Central memory CD8-positive, alpha-beta T cell (primary cell): ENCODE measurements around the gene ALDH7A1.

Experiments used
- ATAC-seq: fragments of 150-1000 bp; cut with Tn5 transposase; replicated peaks from 2 replicates; pipeline ENCODE4 v1.10.0; 2022; ENCODE audit warnings: mild to moderate bottlenecking, moderate FRiP score, moderate number of reproducible peaks; ENCODE audit not compliant: poor library complexity, severe bottlenecking; ENCODE audit errors: extremely low read depth
- DNase-seq, 2 donors: peaks; one replicate each; pipeline ENCODE4 v3.0.0; 2021; ENCODE audit warnings: low spot score in 2 of 2
- H3K27ac Mint-ChIP-seq: one replicate; pipeline ENCODE4 v1.8.0; 2022; ENCODE audit warnings: low read depth, mild to moderate bottlenecking, moderate library complexity, mixed read lengths
- H3K27me3 Mint-ChIP-seq: one replicate; pipeline ENCODE4 v1.8.0; 2022; ENCODE audit warnings: mixed read lengths
- H3K36me3 Mint-ChIP-seq: one replicate; pipeline ENCODE4 v1.8.0; 2022; ENCODE audit warnings: mild to moderate bottlenecking, moderate library complexity, mixed read lengths; ENCODE audit not compliant: insufficient read depth
- H3K4me1 Mint-ChIP-seq: one replicate; pipeline ENCODE4 v1.8.0; 2022; ENCODE audit warnings: mixed read lengths
- H3K4me3 Mint-ChIP-seq: one replicate; pipeline ENCODE4 v1.8.0; 2022; ENCODE audit warnings: mild to moderate bottlenecking, moderate library complexity, mixed read lengths
- H3K9me3 Mint-ChIP-seq: one replicate; pipeline ENCODE4 v1.8.0; 2022; ENCODE audit warnings: mixed read lengths

ALDH7A1 gene

GRCh38 chr5:126543009-126543408, 52.0 kb downstream of the ALDH7A1 start:
- ATAC-seq (no peak), DNase-seq (no peak)
- Mint-ChIP-seq H3K4me3 (no peak overlapping the region), H3K27me3 (no peaks in the 10 kb centered on the region), H3K27ac (no peak overlapping the region), H3K36me3 (no peaks in the 10 kb centered on the region), H3K4me1 (no peaks in the 10 kb centered on the region), H3K9me3 (no peaks in the 10 kb centered on the region)

DNA sequence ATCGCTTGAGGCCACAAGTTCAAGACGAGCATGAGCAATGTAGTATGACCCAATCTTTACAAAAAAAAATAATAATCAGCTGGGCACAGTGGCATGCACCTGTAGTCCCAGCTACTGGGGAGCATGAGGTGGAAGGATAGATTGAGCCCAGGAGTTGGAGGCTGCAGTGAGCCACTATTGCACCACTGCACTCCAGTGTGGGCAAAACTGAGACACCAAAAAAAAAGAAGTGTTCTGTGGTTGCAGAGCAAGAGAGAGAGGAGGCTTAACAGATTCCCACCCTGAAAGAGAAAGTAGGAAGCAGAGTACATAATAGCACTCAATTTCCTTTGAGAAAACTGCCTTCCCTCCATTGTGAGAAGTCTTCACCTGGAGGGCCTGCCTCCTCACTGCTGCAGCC, 52.6 kb downstream of the ALDH7A1 start:
- Mint-ChIP-seq H3K27ac (no peak overlapping the region), H3K4me3 (no peak overlapping the region), H3K36me3 (no peaks in the 10 kb centered on the region), H3K4me1 (no peaks in the 10 kb centered on the region), H3K9me3 (no peaks in the 10 kb centered on the region), H3K27me3 (no peaks in the 10 kb centered on the region)
- no peak for ATAC-seq
- no peak for DNase-seq

- H3K4me1 Mint-ChIP-seq = no peaks in the 10 kb centered on the region
- no peaks in the 10 kb centered on the region for H3K36me3 Mint-ChIP-seq
- no peak overlapping the region for H3K27ac Mint-ChIP-seq
- peaks cover 9% of the 10 kb centered on the region for H3K27me3 Mint-ChIP-seq
- ATAC-seq = no peak
- H3K9me3 Mint-ChIP-seq = no peaks in the 10 kb centered on the region
- DNase-seq = no peak
- no peak overlapping the region for H3K4me3 Mint-ChIP-seq
These were observed 54.4 kb downstream of the ALDH7A1 start for GRCh38 chr5:126540631-126541030.

DNA sequence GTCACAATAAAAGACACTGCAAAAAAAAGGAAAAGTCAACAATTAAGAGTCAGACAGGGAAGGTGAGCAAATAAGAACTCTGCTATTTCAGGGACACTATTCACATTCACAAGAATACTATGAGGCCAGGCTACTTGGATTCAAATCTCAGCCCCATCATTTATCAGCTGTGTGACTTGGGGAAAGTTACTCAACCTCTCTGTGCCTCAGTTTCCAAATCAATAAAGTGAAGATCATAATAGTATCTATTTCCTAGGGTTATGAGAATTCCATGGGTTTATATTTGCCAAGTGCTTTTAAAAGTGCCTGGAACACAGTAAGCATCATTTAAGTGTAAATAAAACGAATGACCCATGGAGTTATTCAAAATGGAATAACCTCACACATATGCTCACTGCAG, 56.4 kb downstream of the ALDH7A1 start:
- peaks cover 16% of the 10 kb centered on the region for H3K27me3 Mint-ChIP-seq
- H3K27ac Mint-ChIP-seq = no peak overlapping the region
- H3K4me1 Mint-ChIP-seq = no peaks in the 10 kb centered on the region

GRCh38 chr5:126536874-126537273, 58.1 kb downstream of the ALDH7A1 start:
- ATAC-seq (no peak), DNase-seq (no peak)
- no peaks in the 10 kb centered on the region for H3K9me3 Mint-ChIP-seq
- H3K27me3 Mint-ChIP-seq = peaks cover 16% of the 10 kb centered on the region
- H3K4me3 Mint-ChIP-seq = no peak overlapping the region
- H3K36me3 Mint-ChIP-seq = no peaks in the 10 kb centered on the region
- H3K4me1 Mint-ChIP-seq = no peaks in the 10 kb centered on the region
- H3K27ac Mint-ChIP-seq = no peak overlapping the region

More for the DNA sequence above, 56.4 kb downstream of the ALDH7A1 start:
- no peak for ATAC-seq
- H3K36me3 Mint-ChIP-seq = no peaks in the 10 kb centered on the region
- no peak overlapping the region for H3K4me3 Mint-ChIP-seq
- DNase-seq = no peak
- no peaks in the 10 kb centered on the region for H3K9me3 Mint-ChIP-seq

DNA sequence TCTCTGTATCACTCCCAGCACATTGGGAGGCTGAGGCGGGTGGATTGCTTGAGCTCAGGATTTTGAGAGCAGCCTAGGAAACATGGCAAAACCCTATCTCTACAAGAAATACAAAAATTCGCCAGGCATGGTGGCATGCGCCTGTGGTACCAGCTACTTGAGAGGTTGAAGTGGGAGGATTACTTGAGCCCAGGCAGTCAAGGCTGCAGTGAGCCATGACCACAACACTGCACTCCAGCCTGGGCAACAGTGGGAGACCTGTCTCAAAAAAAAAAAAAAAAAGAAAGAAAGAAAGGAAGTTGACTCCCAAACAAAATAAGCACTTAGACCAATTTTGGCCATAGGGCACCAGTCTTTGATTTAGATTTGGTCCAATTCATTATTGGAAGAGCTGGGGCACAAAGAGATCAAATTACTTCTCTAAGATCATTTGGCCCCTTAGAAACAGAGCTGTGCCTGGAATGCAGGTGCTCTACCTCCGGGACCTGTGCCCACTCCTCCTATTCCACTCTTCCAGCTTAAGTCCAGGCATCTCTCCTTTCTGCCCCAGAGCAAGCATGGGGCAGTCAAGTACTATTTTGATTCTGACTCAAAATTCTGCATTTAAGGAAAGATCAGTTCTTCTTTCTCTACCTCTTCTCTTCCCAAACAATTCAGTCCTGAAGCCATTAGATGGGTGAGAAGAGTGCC, 59.0 kb downstream of the ALDH7A1 start:
- Mint-ChIP-seq H3K36me3 (no peaks in the 10 kb centered on the region), H3K27ac (no peak overlapping the region), H3K27me3 (peaks cover 16% of the 10 kb centered on the region), H3K4me3 (no peak overlapping the region), H3K9me3 (no peaks in the 10 kb centered on the region), H3K4me1 (no peaks in the 10 kb centered on the region)
- DNase-seq (no peak), ATAC-seq (no peak)

GRCh38 chr5:126534553-126534952, 60.5 kb downstream of the ALDH7A1 start:
- peaks cover 16% of the 10 kb centered on the region for H3K27me3 Mint-ChIP-seq
- no peak overlapping the region for H3K27ac Mint-ChIP-seq
- ATAC-seq (no peak), DNase-seq (no peak)
- no peaks in the 10 kb centered on the region for H3K9me3 Mint-ChIP-seq
- no peaks in the 10 kb centered on the region for H3K36me3 Mint-ChIP-seq
- H3K4me1 Mint-ChIP-seq = no peaks in the 10 kb centered on the region
- H3K4me3 Mint-ChIP-seq = no peak overlapping the region

GRCh38 chr5:126531543-126532120, 63.4 kb downstream of the ALDH7A1 start:
- Mint-ChIP-seq H3K27ac (no peak overlapping the region), H3K9me3 (no peaks in the 10 kb centered on the region), H3K36me3 (no peaks in the 10 kb centered on the region), H3K27me3 (peaks cover 24% of the 10 kb centered on the region), H3K4me3 (no peak overlapping the region), H3K4me1 (no peaks in the 10 kb centered on the region)
- DNase-seq = no peak
- ATAC-seq = no peak

DNA sequence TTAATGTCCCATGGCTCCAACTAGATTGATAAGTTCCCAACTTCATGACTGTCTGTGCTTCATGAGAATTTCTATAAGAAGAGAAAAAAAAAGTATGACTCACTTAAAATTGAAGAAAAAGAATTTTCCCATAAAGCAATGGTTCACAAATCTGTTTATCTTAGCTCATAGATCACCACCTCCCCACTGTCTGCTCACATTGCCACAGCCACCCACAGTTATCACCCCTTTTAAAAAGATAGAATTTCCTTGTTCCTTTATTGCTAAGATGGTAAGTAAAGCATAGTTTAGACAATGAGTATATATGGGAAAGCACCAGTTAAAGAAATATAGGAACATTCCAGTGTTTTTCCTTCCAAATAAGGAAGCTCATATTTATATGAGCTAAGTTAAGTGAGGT, 67.1 kb downstream of the ALDH7A1 start:
- Mint-ChIP-seq H3K36me3 (no peaks in the 10 kb centered on the region), H3K27ac (no peak overlapping the region), H3K27me3 (peaks cover 18% of the 10 kb centered on the region), H3K4me1 (no peaks in the 10 kb centered on the region), H3K4me3 (no peak overlapping the region), H3K9me3 (no peaks in the 10 kb centered on the region)
- no peak for DNase-seq
- ATAC-seq = no peak

- H3K4me3 Mint-ChIP-seq = no peak overlapping the region
- H3K36me3 Mint-ChIP-seq = no peaks in the 10 kb centered on the region
- ATAC-seq (no peak), DNase-seq (no peak)
- H3K27me3 Mint-ChIP-seq = peaks cover 18% of the 10 kb centered on the region
- no peaks in the 10 kb centered on the region for H3K9me3 Mint-ChIP-seq
- no peak overlapping the region for H3K27ac Mint-ChIP-seq
- H3K4me1 Mint-ChIP-seq = no peaks in the 10 kb centered on the region
These were observed 67.9 kb downstream of the ALDH7A1 start for GRCh38 chr5:126527158-126527557.

- no peaks in the 10 kb centered on the region for H3K36me3 Mint-ChIP-seq
- peaks cover 18% of the 10 kb centered on the region for H3K27me3 Mint-ChIP-seq
- H3K4me3 Mint-ChIP-seq = no peak overlapping the region
- no peak for ATAC-seq
- no peaks in the 10 kb centered on the region for H3K9me3 Mint-ChIP-seq
- no peaks in the 10 kb centered on the region for H3K4me1 Mint-ChIP-seq
- H3K27ac Mint-ChIP-seq = no peak overlapping the region
- no peak for DNase-seq
These were observed 68.5 kb downstream of the ALDH7A1 start for GRCh38 chr5:126526493-126526892.

- H3K27me3 Mint-ChIP-seq = peaks cover 18% of the 10 kb centered on the region
- no peaks in the 10 kb centered on the region for H3K36me3 Mint-ChIP-seq
- H3K9me3 Mint-ChIP-seq = no peaks in the 10 kb centered on the region
- H3K4me1 Mint-ChIP-seq = no peaks in the 10 kb centered on the region
- no peak overlapping the region for H3K27ac Mint-ChIP-seq
- DNase-seq (no peak), ATAC-seq (no peak)
- H3K4me3 Mint-ChIP-seq = no peak overlapping the region
These were observed 69.3 kb downstream of the ALDH7A1 start for GRCh38 chr5:126525630-126526245.

DNA sequence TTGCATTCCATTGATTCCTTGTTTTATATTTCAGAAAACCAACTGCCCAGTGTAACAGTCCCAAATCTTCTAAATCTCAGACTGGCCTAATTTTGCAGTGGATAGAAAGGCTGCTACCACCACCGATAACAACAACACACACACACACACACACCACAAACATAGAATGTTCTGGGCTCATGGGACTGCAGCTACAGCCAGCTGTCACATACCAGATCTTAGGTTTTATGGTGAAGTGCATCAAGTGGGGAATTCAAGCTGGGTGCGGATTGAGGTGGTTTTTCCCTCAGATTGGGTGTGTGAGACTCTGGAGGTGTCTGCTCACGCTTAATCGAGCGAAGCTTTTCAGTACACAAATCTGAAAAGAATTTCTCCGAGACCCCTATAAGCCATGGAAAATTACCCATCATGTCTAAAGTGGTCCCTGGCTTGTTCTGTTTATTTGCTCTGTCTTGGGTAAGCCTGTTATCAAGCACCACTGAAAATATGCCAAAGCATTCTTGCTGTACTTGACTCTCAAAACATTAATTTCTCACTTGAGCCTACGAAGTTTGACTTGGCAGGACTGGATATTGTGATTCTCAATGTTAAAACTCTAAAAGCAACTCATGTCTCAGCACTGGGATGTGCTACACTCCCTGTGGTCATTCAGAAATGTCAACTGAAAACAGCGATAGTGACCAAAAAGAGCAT, 71.1 kb downstream of the ALDH7A1 start:
- Mint-ChIP-seq H3K9me3 (no peaks in the 10 kb centered on the region), H3K27me3 (peaks cover 29% of the 10 kb centered on the region), H3K4me1 (no peaks in the 10 kb centered on the region), H3K36me3 (no peaks in the 10 kb centered on the region), H3K4me3 (no peak overlapping the region), H3K27ac (no peak overlapping the region)
- DNase-seq = no peak
- no peak for ATAC-seq
